Upper lobe of left lung (tissue), 4 donors: Measurements from ENCODE around the gene WFDC11.
"Not testable (repeated sequence)": the region's sequence is repeated elsewhere in the genome, so short reads cannot be mapped to it uniquely, and the experiment has no call there.

Experiments
- CTCF ChIP-seq, 6 experiments: fragments of 450-650 bp in 4 of 6; fragments of 200-600 bp in 2 of 6; sonication (generic) in 2 of 6; IDR thresholded peaks; one replicate each; pipeline ENCODE4 v1.5.1; 2016 to 2019; ENCODE audit warnings: antibody characterized with exemption in 6 of 6
- EP300 ChIP-seq, 4 donors: sonication (generic); formaldehyde crosslinking; IDR thresholded peaks; one replicate each; pipeline ENCODE4 v1.5.1; 2017; ENCODE audit warnings: antibody characterized with exemption in 4 of 4, control low read depth in 2 of 4
- POLR2AphosphoS5 ChIP-seq, 2 donors: sonication (generic); formaldehyde crosslinking; IDR thresholded peaks; one replicate each; pipeline ENCODE4 v1.5.1; 2017; ENCODE audit warnings: antibody characterized with exemption in 2 of 2

- not testable (repeated sequence) for TF ChIP-seq EP300, CTCF, POLR2AphosphoS5 (IDR thresholded peaks at IDR 0.05)
Observed at GRCh38 chr20:45651726-45652125, 18.3 kb downstream of the WFDC11 start.
